Stimulated activated memory B cell treated with anti-CD40 and anti-IgM and Interleukin-4, amounts not matched to agents 10 μg/mL and 1 μg/mL and 100 μg/mL, for 72 hours (primary cell): ENCODE results near the gene RSU1.

Experiments
- ATAC-seq: fragments of 150-1000 bp; cut with Tn5 transposase; 2 replicates; pipeline ENCODE4 v1.10.0; 2021
- H3K27ac Mint-ChIP-seq: one replicate; pipeline ENCODE4 v1.8.0; 2022; ENCODE audit warnings: mild to moderate bottlenecking, mixed read lengths
- H3K27me3 Mint-ChIP-seq: one replicate; pipeline ENCODE4 v1.8.0; 2022; ENCODE audit warnings: mixed read lengths
- H3K36me3 Mint-ChIP-seq: one replicate; pipeline ENCODE4 v1.8.0; 2022; ENCODE audit warnings: mixed read lengths
- H3K4me1 Mint-ChIP-seq: one replicate; pipeline ENCODE4 v1.8.0; 2022; ENCODE audit warnings: mixed read lengths
- H3K4me3 Mint-ChIP-seq: one replicate; pipeline ENCODE4 v1.8.0; 2022; ENCODE audit warnings: mild to moderate bottlenecking, moderate library complexity, mixed read lengths
- H3K9me3 Mint-ChIP-seq: one replicate; pipeline ENCODE4 v1.8.0; 2022; ENCODE audit warnings: mixed read lengths

RSU1 gene

DNA sequence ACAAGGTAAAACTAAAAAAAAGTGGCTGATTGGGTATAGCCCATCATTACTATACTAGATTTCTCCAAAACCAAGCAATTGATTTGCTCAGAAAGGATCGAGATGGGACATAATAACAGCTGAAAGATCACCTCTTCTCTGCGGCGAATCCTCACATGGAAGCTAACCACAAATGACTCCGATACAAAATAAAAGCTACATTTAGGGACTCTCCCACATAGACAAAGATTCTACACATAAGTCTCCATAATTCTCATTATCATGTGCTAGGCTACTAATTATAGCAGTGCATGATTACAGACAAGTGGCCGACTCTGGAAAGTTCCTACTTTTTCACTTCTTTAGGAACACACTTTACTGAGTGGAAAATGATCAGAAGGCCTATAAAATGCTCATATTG lies 116.9 kb downstream of the RSU1 start:
- Mint-ChIP-seq H3K36me3 (peaks cover 40% of the 10 kb centered on the region), H3K4me1 (no peaks in the 10 kb centered on the region), H3K27me3 (no peaks in the 10 kb centered on the region), H3K4me3 (no peak overlapping the region), H3K27ac (no peak overlapping the region), H3K9me3 (peaks cover 11% of the 10 kb centered on the region)
- no peak for ATAC-seq

GRCh38 chr10:16699435-16700057 lies 117.7 kb downstream of the RSU1 start:
- H3K36me3 Mint-ChIP-seq, result peaks cover 41% of the 10 kb centered on the region
- ATAC-seq, result no peak

GRCh38 chr10:16698461-16698860 lies 118.8 kb downstream of the RSU1 start:
- Mint-ChIP-seq H3K4me3 (no peak overlapping the region), H3K27ac (no peak overlapping the region), H3K27me3 (no peaks in the 10 kb centered on the region), H3K36me3 (peaks cover 52% of the 10 kb centered on the region), H3K9me3 (peaks cover 7% of the 10 kb centered on the region), H3K4me1 (no peaks in the 10 kb centered on the region)
- no peak for ATAC-seq

More at GRCh38 chr10:16699435-16700057, 117.7 kb downstream of the RSU1 start:
- no peaks in the 10 kb centered on the region for H3K27me3 Mint-ChIP-seq
- no peak overlapping the region for H3K4me3 Mint-ChIP-seq
- no peaks in the 10 kb centered on the region for H3K4me1 Mint-ChIP-seq
- peaks cover 7% of the 10 kb centered on the region for H3K9me3 Mint-ChIP-seq
- H3K27ac Mint-ChIP-seq, result no peak overlapping the region

DNA sequence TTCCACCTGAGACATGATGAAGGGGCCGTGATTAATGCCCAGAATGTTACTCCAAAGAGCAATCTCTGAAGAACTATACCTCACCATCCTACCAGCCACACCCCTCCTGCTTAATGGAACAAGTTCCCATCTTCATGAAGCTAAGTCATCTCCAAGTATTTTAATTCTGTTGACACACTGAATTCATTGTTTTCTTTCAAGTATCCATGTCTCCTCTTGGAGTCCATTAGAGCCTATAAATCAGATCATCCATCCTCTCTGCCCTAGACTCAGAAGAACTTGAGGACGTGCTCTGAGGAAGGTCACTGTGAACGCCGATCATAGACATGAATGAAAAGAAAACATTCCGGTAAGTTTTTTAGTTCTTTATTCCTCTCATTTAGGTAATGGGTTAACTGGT lies 126.8 kb downstream of the RSU1 start:
- H3K36me3 Mint-ChIP-seq, result peaks cover 49% of the 10 kb centered on the region
- H3K4me3 Mint-ChIP-seq, result no peak overlapping the region
- no peaks in the 10 kb centered on the region for H3K9me3 Mint-ChIP-seq
- no peaks in the 10 kb centered on the region for H3K4me1 Mint-ChIP-seq
- no peak for ATAC-seq
- H3K27ac Mint-ChIP-seq, result no peak overlapping the region
- no peaks in the 10 kb centered on the region for H3K27me3 Mint-ChIP-seq

- ATAC-seq, result no peak
- H3K36me3 Mint-ChIP-seq, result peaks cover 46% of the 10 kb centered on the region
- no peaks in the 10 kb centered on the region for H3K9me3 Mint-ChIP-seq
- H3K27ac Mint-ChIP-seq, result no peak overlapping the region
- no peaks in the 10 kb centered on the region for H3K4me1 Mint-ChIP-seq
- H3K27me3 Mint-ChIP-seq, result no peaks in the 10 kb centered on the region
- H3K4me3 Mint-ChIP-seq, result no peak overlapping the region
These were observed 127.5 kb downstream of the RSU1 start for GRCh38 chr10:16689696-16690095.

GRCh38 chr10:16689227-16689626 lies 128.0 kb downstream of the RSU1 start:
- no peaks in the 10 kb centered on the region for H3K4me1 Mint-ChIP-seq
- H3K4me3 Mint-ChIP-seq, result no peak overlapping the region
- no peak for ATAC-seq
- H3K27ac Mint-ChIP-seq, result no peak overlapping the region
- no peaks in the 10 kb centered on the region for H3K27me3 Mint-ChIP-seq
- H3K9me3 Mint-ChIP-seq, result no peaks in the 10 kb centered on the region
- H3K36me3 Mint-ChIP-seq, result peaks cover 46% of the 10 kb centered on the region

- no peaks in the 10 kb centered on the region for H3K4me1 Mint-ChIP-seq
- no peak for ATAC-seq
- peaks cover 48% of the 10 kb centered on the region for H3K36me3 Mint-ChIP-seq
- no peak overlapping the region for H3K27ac Mint-ChIP-seq
- H3K4me3 Mint-ChIP-seq, result no peak overlapping the region
- no peaks in the 10 kb centered on the region for H3K9me3 Mint-ChIP-seq
- no peaks in the 10 kb centered on the region for H3K27me3 Mint-ChIP-seq
These were observed 130.9 kb downstream of the RSU1 start for GRCh38 chr10:16686054-16686902.

GRCh38 chr10:16685551-16685950 lies 131.7 kb downstream of the RSU1 start:
- ATAC-seq, result no peak
- H3K4me3 Mint-ChIP-seq, result no peak overlapping the region
- no peaks in the 10 kb centered on the region for H3K9me3 Mint-ChIP-seq
- H3K27me3 Mint-ChIP-seq, result no peaks in the 10 kb centered on the region
- H3K4me1 Mint-ChIP-seq, result no peaks in the 10 kb centered on the region
- H3K36me3 Mint-ChIP-seq, result peaks cover 49% of the 10 kb centered on the region
- no peak overlapping the region for H3K27ac Mint-ChIP-seq

DNA sequence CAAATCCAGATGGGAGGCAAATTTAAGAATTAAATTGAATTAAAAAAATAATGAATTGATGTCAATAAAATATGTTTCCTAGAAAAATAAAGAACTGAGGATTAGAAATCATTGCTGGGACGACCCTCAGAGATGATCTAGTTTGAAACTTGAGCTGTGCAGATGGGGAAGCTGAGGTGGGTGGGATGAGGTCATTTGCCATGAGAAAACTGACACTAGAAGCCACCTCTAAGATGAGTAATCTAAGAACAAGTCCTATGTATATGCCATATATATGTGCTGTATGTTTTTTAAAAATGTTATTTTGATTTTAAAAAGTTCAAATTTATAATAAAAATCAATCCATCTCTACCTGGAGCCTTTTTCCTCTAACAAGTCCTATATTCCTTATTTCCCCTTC lies 135.7 kb downstream of the RSU1 start:
- no peaks in the 10 kb centered on the region for H3K9me3 Mint-ChIP-seq
- H3K4me3 Mint-ChIP-seq, result no peak overlapping the region
- peaks cover 71% of the 10 kb centered on the region for H3K36me3 Mint-ChIP-seq
- H3K27ac Mint-ChIP-seq, result no peak overlapping the region
- H3K27me3 Mint-ChIP-seq, result no peaks in the 10 kb centered on the region
- no peaks in the 10 kb centered on the region for H3K4me1 Mint-ChIP-seq
- ATAC-seq, result no peak

GRCh38 chr10:16679511-16679910 lies 137.7 kb downstream of the RSU1 start:
- peaks cover 80% of the 10 kb centered on the region for H3K36me3 Mint-ChIP-seq
- ATAC-seq, result no peak
- H3K27me3 Mint-ChIP-seq, result no peaks in the 10 kb centered on the region
- no peak overlapping the region for H3K4me3 Mint-ChIP-seq
- no peak overlapping the region for H3K27ac Mint-ChIP-seq
- H3K4me1 Mint-ChIP-seq, result no peaks in the 10 kb centered on the region
- H3K9me3 Mint-ChIP-seq, result no peaks in the 10 kb centered on the region

- Mint-ChIP-seq H3K4me1 (no peaks in the 10 kb centered on the region), H3K9me3 (no peaks in the 10 kb centered on the region), H3K27me3 (no peaks in the 10 kb centered on the region), H3K27ac (no peak overlapping the region), H3K36me3 (peaks cover 73% of the 10 kb centered on the region), H3K4me3 (no peak overlapping the region)
- ATAC-seq, result no peak
These were observed 141.9 kb downstream of the RSU1 start for GRCh38 chr10:16675334-16675733.

GRCh38 chr10:16674147-16674703 lies 143.0 kb downstream of the RSU1 start:
- Mint-ChIP-seq H3K36me3 (peaks cover 74% of the 10 kb centered on the region), H3K27ac (no peak overlapping the region), H3K9me3 (no peaks in the 10 kb centered on the region), H3K27me3 (no peaks in the 10 kb centered on the region), H3K4me1 (no peaks in the 10 kb centered on the region), H3K4me3 (no peak overlapping the region)
- no peak for ATAC-seq

- ATAC-seq, result no peak
- no peaks in the 10 kb centered on the region for H3K4me1 Mint-ChIP-seq
- peaks cover 72% of the 10 kb centered on the region for H3K36me3 Mint-ChIP-seq
- H3K4me3 Mint-ChIP-seq, result no peak overlapping the region
- H3K9me3 Mint-ChIP-seq, result no peaks in the 10 kb centered on the region
- H3K27ac Mint-ChIP-seq, result no peak overlapping the region
- H3K27me3 Mint-ChIP-seq, result no peaks in the 10 kb centered on the region
These were observed 143.8 kb downstream of the RSU1 start for GRCh38 chr10:16673443-16673842.

- H3K27ac Mint-ChIP-seq, result no peak overlapping the region
- no peaks in the 10 kb centered on the region for H3K9me3 Mint-ChIP-seq
These were observed 153.8 kb downstream of the RSU1 start for GRCh38 chr10:16663444-16663843.

GRCh38 chr10:16662923-16663322 lies 154.3 kb downstream of the RSU1 start:
- Mint-ChIP-seq H3K4me1 (no peaks in the 10 kb centered on the region), H3K9me3 (no peaks in the 10 kb centered on the region), H3K36me3 (peaks cover 1% of the 10 kb centered on the region), H3K27ac (no peak overlapping the region), H3K4me3 (no peak overlapping the region), H3K27me3 (no peaks in the 10 kb centered on the region)
- ATAC-seq, result no peak

More at GRCh38 chr10:16663444-16663843, 153.8 kb downstream of the RSU1 start:
- Mint-ChIP-seq H3K4me1 (no peaks in the 10 kb centered on the region), H3K27me3 (no peaks in the 10 kb centered on the region), H3K36me3 (peaks cover 6% of the 10 kb centered on the region), H3K4me3 (no peak overlapping the region)
- ATAC-seq, result no peak

DNA sequence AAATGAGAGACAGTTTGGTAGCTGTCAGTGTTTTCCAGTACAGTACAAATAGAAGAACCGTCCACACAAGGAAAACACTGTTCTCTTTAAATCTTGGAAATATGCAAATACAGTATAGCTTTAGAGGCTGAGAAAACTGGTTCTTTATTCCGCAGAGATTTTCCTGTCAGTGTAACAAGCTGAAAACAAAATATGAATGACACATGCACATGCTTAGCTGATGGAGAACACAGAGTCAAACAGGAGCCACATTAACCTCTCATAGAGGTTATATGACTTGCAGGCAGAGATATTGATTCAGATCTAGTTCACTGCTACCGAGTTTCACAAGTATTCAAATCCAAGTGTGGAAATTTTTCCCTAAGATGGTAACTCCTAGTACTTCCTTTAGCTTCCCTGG lies 160.3 kb downstream of the RSU1 start:
- Mint-ChIP-seq H3K27me3 (no peaks in the 10 kb centered on the region), H3K36me3 (no peaks in the 10 kb centered on the region), H3K9me3 (no peaks in the 10 kb centered on the region), H3K27ac (no peak overlapping the region), H3K4me3 (no peak overlapping the region), H3K4me1 (no peaks in the 10 kb centered on the region)
- ATAC-seq, result no peak
